SKM-1 (cell line): Measurements from ENCODE around the gene PDGFRB.

ENCODE experiments used
- DNase-seq: peaks from one replicate; lab custom pipeline; 2025; ENCODE audit not compliant: unreplicated experiment; lab: John Stamatoyannopoulos, UW

PDGFRB gene

GRCh38 chr5:150133581-150134197, 22.0 kb downstream of the PDGFRB start:
- no peak for DNase-seq

- no peak for DNase-seq
These were observed 22.9 kb downstream of the PDGFRB start for GRCh38 chr5:150132740-150133139.

GRCh38 chr5:150131978-150132694, 23.5 kb downstream of the PDGFRB start:
- peak; percentile 74 for DNase-seq

GRCh38 chr5:150131461-150131860, 24.2 kb downstream of the PDGFRB start:
- DNase-seq: no peak

- DNase-seq: no peak
These were observed 25.1 kb downstream of the PDGFRB start for GRCh38 chr5:150130493-150130922.

GRCh38 chr5:150129813-150130492, 25.7 kb downstream of the PDGFRB start:
- peak; percentile 84 for DNase-seq

- no peak for DNase-seq
These were observed 26.2 kb downstream of the PDGFRB start for GRCh38 chr5:150129454-150129812.

- DNase-seq: no peak
These were observed 28.8 kb downstream of the PDGFRB start for GRCh38 chr5:150126921-150127265.

GRCh38 chr5:150126199-150126920, 29.3 kb downstream of the PDGFRB start:
- DNase-seq: no peak

- no peak for DNase-seq
These were observed 30.3 kb downstream of the PDGFRB start for GRCh38 chr5:150125334-150125733.

GRCh38 chr5:150124596-150124995, 31.0 kb downstream of the PDGFRB start:
- no peak for DNase-seq

GRCh38 chr5:150124111-150124557, 31.5 kb downstream of the PDGFRB start:
- no peak for DNase-seq

GRCh38 chr5:150123542-150123941, 32.1 kb downstream of the PDGFRB start:
- no peak for DNase-seq

- no peak for DNase-seq
These were observed 32.8 kb downstream of the PDGFRB start for GRCh38 chr5:150122536-150123481.

- DNase-seq: peak; percentile 87
These were observed 33.5 kb downstream of the PDGFRB start for GRCh38 chr5:150122158-150122510.

- no peak for DNase-seq
These were observed 34.0 kb downstream of the PDGFRB start for GRCh38 chr5:150121448-150122157.

- no peak for DNase-seq
These were observed 34.8 kb downstream of the PDGFRB start for GRCh38 chr5:150120617-150121447.

- DNase-seq: no peak
These were observed 35.6 kb downstream of the PDGFRB start for GRCh38 chr5:150120062-150120441.

- no peak for DNase-seq
These were observed 36.1 kb downstream of the PDGFRB start for GRCh38 chr5:150119421-150120061.
